ENCODE data around the gene CLDND1. TPM values are rescaled to one million over a fixed set of nuclear protein-coding genes. Genes with fewer than 3 reads are reported as not detected.

Gene CLDND1
- total and polyA plus RNA-seq, 2 donors, result 104 to 107 TPM

Small RNA genes lying within 50 kb of the gene (small RNA-seq; reads per million reads assigned to genes)
- not detected for gene RPL38P4

Other genes starting within 250 kb of the CLDND1 start
- not detected for gene OR5H2, start 240.4 kb downstream of the CLDND1 start, total RNA-seq
- gene OR5H2, start 240.4 kb downstream of the CLDND1 start, polyA plus RNA-seq, result not detected
- not detected for gene OR5K4, start 169.0 kb downstream of the CLDND1 start, total RNA-seq
- gene OR5K4, start 169.0 kb downstream of the CLDND1 start, polyA plus RNA-seq, result not detected
- gene OR5K3, start 132.2 kb downstream of the CLDND1 start, total RNA-seq, result not detected
- not detected for gene OR5K3, start 132.2 kb downstream of the CLDND1 start, polyA plus RNA-seq
- not detected for gene OR5K1, start 59.7 kb downstream of the CLDND1 start, total RNA-seq
- gene OR5K1, start 59.7 kb downstream of the CLDND1 start, polyA plus RNA-seq, result not detected
- gene OR5K2, start 25.2 kb downstream of the CLDND1 start, total RNA-seq, result not detected
- gene OR5K2, start 25.2 kb downstream of the CLDND1 start, polyA plus RNA-seq, result not detected
- gene GPR15, start 9.1 kb upstream of the CLDND1 start, total RNA-seq, result not detected
- gene GPR15, start 9.1 kb upstream of the CLDND1 start, polyA plus RNA-seq, result 0.61 TPM
- 16.2 TPM for gene CPOX, start 70.7 kb upstream of the CLDND1 start, total RNA-seq
- gene CPOX, start 70.7 kb upstream of the CLDND1 start, polyA plus RNA-seq, result 12.4 TPM
- 16.7 TPM for gene ST3GAL6, start 240.4 kb upstream of the CLDND1 start, total RNA-seq
- gene ST3GAL6, start 240.4 kb upstream of the CLDND1 start, polyA plus RNA-seq, result 3.1 TPM

All from urinary bladder (tissue), 2 donors.